Activated CD8-positive, alpha-beta memory T cell treated with anti-CD3 and anti-CD28 coated beads, Interleukin-2, amount 50 U/mL, for 4 hours (primary cell): ENCODE results near the gene ATG2A.
A peak's percentile ranks its signal among the peaks of the same experiment; 100 is the strongest.

ENCODE experiments used
- DNase-seq: peaks from one replicate; pipeline ENCODE4 v3.0.0-alpha.2; 2020

The ATG2A gene

GRCh38 chr11:64867748-64868462, 49.1 kb downstream of the ATG2A start:
- DNase-seq = no peak

- DNase-seq = no peak
Observed at GRCh38 chr11:64866173-64866491, 50.9 kb downstream of the ATG2A start.

- DNase-seq = no peak
Observed at GRCh38 chr11:64865286-64866172, 51.5 kb downstream of the ATG2A start.

- no peak for DNase-seq
Observed at GRCh38 chr11:64864473-64865285, 52.3 kb downstream of the ATG2A start.

- DNase-seq = no peak
Observed at GRCh38 chr11:64864135-64864472, 52.9 kb downstream of the ATG2A start.

GRCh38 chr11:64863391-64864060, 53.5 kb downstream of the ATG2A start:
- DNase-seq = no peak

- DNase-seq = no peak
Observed at GRCh38 chr11:64862987-64863390, 54.0 kb downstream of the ATG2A start.

- no peak for DNase-seq
Observed at GRCh38 chr11:64861227-64861975, 55.6 kb downstream of the ATG2A start.

- DNase-seq = no peak
Observed at GRCh38 chr11:64859542-64860414, 57.2 kb downstream of the ATG2A start.

GRCh38 chr11:64858467-64859263, 58.3 kb downstream of the ATG2A start:
- peak; percentile 53 for DNase-seq

- DNase-seq = no peak
Observed at GRCh38 chr11:64857485-64857884, 59.5 kb downstream of the ATG2A start.

GRCh38 chr11:64856382-64857227, 60.4 kb downstream of the ATG2A start:
- peak; percentile 55 for DNase-seq

- no peak for DNase-seq
Observed at GRCh38 chr11:64855596-64856304, 61.3 kb downstream of the ATG2A start.

GRCh38 chr11:64854534-64855502, 62.2 kb downstream of the ATG2A start:
- DNase-seq = peak; percentile 73

- DNase-seq = no peak
Observed at GRCh38 chr11:64854157-64854533, 62.9 kb downstream of the ATG2A start.

- DNase-seq = no peak
Observed at GRCh38 chr11:64853709-64854108, 63.3 kb downstream of the ATG2A start.

GRCh38 chr11:64852804-64853509, 64.1 kb downstream of the ATG2A start:
- no peak for DNase-seq
